Limb (tissue), 2 donors: ENCODE data around the gene ASB2.

Source experiments
- DNase-seq, 2 donors: peaks; one replicate each; pipeline ENCODE4 v3.0.0-alpha.2; 2016; ENCODE audit errors: extremely low spot score in 2 of 2

The ASB2 gene

GRCh38 chr14:93906341-93907329, 69.7 kb downstream of the ASB2 start:
- DNase-seq, result peak in 1 of 2 donors; percentile 59

GRCh38 chr14:93905623-93906022, 70.7 kb downstream of the ASB2 start:
- no peak for DNase-seq

GRCh38 chr14:93903342-93904184, 72.8 kb downstream of the ASB2 start:
- DNase-seq, result no peak

GRCh38 chr14:93902619-93903307, 73.6 kb downstream of the ASB2 start:
- no peak for DNase-seq

GRCh38 chr14:93901813-93902212, 74.6 kb downstream of the ASB2 start:
- DNase-seq, result no peak

GRCh38 chr14:93898731-93899130, 77.6 kb downstream of the ASB2 start:
- DNase-seq, result no peak

- no peak for DNase-seq
Measured at GRCh38 chr14:93898081-93898611, 78.2 kb downstream of the ASB2 start.

GRCh38 chr14:93897476-93897845, 78.9 kb downstream of the ASB2 start:
- no peak for DNase-seq

- no peak for DNase-seq
Measured at GRCh38 chr14:93895023-93895604, 81.3 kb downstream of the ASB2 start.

- no peak for DNase-seq
Measured at GRCh38 chr14:93893661-93894261, 82.6 kb downstream of the ASB2 start.

- peak; percentile 53 to 91 for DNase-seq
Measured at GRCh38 chr14:93892923-93893558, 83.3 kb downstream of the ASB2 start.

GRCh38 chr14:93892505-93892839, 83.9 kb downstream of the ASB2 start:
- no peak for DNase-seq

- DNase-seq, result no peak
Measured at GRCh38 chr14:93891756-93892504, 84.4 kb downstream of the ASB2 start.

GRCh38 chr14:93889739-93890483, 86.5 kb downstream of the ASB2 start:
- no peak for DNase-seq

- no peak for DNase-seq
Measured at GRCh38 chr14:93888995-93889394, 87.4 kb downstream of the ASB2 start.

GRCh38 chr14:93884950-93885349, 91.4 kb downstream of the ASB2 start:
- no peak for DNase-seq
